Testis (tissue), 3 donors: ENCODE measurements around the gene MED17. TPM values are rescaled to one million over a fixed set of nuclear protein-coding genes. Genes with fewer than 3 reads are reported as not detected.

Experiments
- DNase-seq: peaks from one replicate; pipeline ENCODE4 v3.0.0-alpha.2; 2019
- H3K27ac ChIP-seq, 2 donors: fragments of 200-600 bp; sonication (generic); one replicate each; pipeline ENCODE4 v1.5.1; 2019
- H3K27me3 ChIP-seq: fragments of 200-600 bp; sonication (generic); one replicate; pipeline ENCODE4 v1.5.1; 2019
- H3K36me3 ChIP-seq: fragments of 200-600 bp; sonication (generic); one replicate; pipeline ENCODE4 v1.5.1; 2017; ENCODE audit warnings: low read depth; ENCODE audit errors: missing control alignments
- H3K4me1 ChIP-seq: fragments of 200-600 bp; sonication (generic); one replicate; pipeline ENCODE4 v1.5.1; 2019
- H3K4me3 ChIP-seq, 2 donors: fragments of 200-600 bp; sonication (generic); one replicate each; pipeline ENCODE4 v1.5.1; 2017 to 2019
- H3K9me3 ChIP-seq: fragments of 200-600 bp; sonication (generic); one replicate; pipeline ENCODE4 v1.5.1; 2017
- POLR2A ChIP-seq: fragments of 450-650 bp; IDR thresholded peaks from one replicate; pipeline ENCODE4 v1.6.1; 2017; ENCODE audit warnings: antibody characterized with exemption, mild to moderate bottlenecking, moderate library complexity
- WGBS, 2 donors: methylation state at CpG; one replicate each; pipeline ENCODE4 v1.1.5; 2018; 5-methylcytosine and 5-hydroxymethylcytosine counted together
- intact Hi-C: fragments of 100-400 bp; cut with DNase I; formaldehyde crosslinking; loops from one replicate; pipeline ENCODE4 v1.15.1; 2023; ENCODE audit warnings: low total_unique reads
- polyA plus RNA-seq: library from polyadenylated mRNA; stranded (reverse); fragments of 350-450 nt; fragmentation: Illumina TruSeq; extraction: RNeasy Lipid Tissue Mini Kit (QIAGEN cat#74804); gene quantifications from one replicate; pipeline ENCODE4 v1.2.3, GENCODE V29; 2014; ENCODE audit warnings: low read depth, low replicate concordance; ENCODE audit not compliant: insufficient read depth
- total RNA-seq, 2 donors: library from RNA; depleted of rRNA; stranded (reverse); fragments of >200 nt; gene quantifications; one replicate each; pipeline ENCODE4 v1.2.3, GENCODE V29; 2016
- TF ChIP-seq, protein P1 (sequence below), 3 experiments: fragments of 450-650 bp in 2 of 3; fragments of 200-600 bp in 1 of 3; sonication (generic) in 1 of 3; IDR thresholded peaks; one replicate each; pipeline ENCODE4 v1.5.1; 2016 to 2019; ENCODE audit warnings: antibody characterized with exemption in 3 of 3, mild to moderate bottlenecking in 2 of 3, moderate library complexity in 1 of 3

The MED17 gene
- total and polyA plus RNA-seq, 3 donors from 2014 or later, result 22.4 to 29.8 (median 23.2) TPM

DNA sequence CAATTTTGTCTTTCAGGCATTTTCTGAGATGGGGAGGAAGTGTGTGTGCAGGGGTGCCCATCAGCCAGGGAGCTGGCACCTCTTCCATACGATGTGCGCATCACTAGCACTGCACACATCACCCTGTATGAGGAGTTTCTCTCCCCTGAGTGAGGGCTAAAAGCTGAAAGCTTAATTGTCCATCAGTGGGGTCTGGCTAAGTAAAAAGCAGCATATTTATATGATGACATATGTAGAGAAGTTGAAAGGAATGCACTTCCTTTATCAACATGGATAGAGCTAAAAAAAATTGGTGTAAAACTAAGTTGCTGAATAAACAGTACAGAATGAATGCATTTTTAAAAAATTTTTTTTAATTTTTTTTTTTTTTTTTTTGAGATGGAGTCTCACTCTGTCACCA, 62.3 kb downstream of the MED17 start:
- DNase-seq, result no peak
- intact Hi-C loops, result no loop called here
- H3K4me3 ChIP-seq, result no peak overlapping the region
- no peaks in the 10 kb centered on the region for H3K4me1 ChIP-seq
- no peaks in the 10 kb centered on the region for H3K36me3 ChIP-seq
- no peak overlapping the region for H3K27ac ChIP-seq
- TF ChIP-seq, protein P1, sequence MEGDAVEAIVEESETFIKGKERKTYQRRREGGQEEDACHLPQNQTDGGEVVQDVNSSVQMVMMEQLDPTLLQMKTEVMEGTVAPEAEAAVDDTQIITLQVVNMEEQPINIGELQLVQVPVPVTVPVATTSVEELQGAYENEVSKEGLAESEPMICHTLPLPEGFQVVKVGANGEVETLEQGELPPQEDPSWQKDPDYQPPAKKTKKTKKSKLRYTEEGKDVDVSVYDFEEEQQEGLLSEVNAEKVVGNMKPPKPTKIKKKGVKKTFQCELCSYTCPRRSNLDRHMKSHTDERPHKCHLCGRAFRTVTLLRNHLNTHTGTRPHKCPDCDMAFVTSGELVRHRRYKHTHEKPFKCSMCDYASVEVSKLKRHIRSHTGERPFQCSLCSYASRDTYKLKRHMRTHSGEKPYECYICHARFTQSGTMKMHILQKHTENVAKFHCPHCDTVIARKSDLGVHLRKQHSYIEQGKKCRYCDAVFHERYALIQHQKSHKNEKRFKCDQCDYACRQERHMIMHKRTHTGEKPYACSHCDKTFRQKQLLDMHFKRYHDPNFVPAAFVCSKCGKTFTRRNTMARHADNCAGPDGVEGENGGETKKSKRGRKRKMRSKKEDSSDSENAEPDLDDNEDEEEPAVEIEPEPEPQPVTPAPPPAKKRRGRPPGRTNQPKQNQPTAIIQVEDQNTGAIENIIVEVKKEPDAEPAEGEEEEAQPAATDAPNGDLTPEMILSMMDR (IDR thresholded peaks at IDR 0.05), result no peak
- no peak for TF ChIP-seq POLR2A
- H3K9me3 ChIP-seq, result no peaks in the 10 kb centered on the region
- WGBS, 2 donors, result 82 to 95% methylated on average over 2 of the region's 2 CpGs
- no peaks in the 10 kb centered on the region for H3K27me3 ChIP-seq

DNA sequence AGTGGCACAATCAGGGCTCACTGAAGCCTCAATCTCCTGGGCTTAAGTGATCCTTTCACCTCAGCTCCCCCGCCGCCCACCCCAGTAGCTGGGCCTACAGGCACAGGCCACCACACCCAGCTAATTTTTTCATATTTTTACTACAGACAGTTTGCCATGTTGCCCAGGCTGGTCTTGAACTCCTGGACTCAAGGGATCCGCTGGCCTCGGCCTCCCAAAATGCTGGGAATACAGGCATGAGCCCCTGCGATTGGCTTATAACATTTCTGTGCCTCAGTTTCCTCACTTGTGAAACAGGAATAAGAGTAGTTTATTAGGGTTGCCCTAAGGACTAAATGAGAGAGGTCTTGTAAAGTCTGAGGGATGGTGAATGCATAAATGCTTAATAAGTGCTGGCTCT, 65.1 kb downstream of the MED17 start:
- no peak for DNase-seq
- Histone ChIP-seq H3K4me1 (no peaks in the 10 kb centered on the region), H3K27ac (no peak overlapping the region), H3K27me3 (no peaks in the 10 kb centered on the region), H3K9me3 (no peaks in the 10 kb centered on the region), H3K36me3 (no peaks in the 10 kb centered on the region), H3K4me3 (no peak overlapping the region)
- intact Hi-C loops, result no loop called here
- WGBS, 2 donors, result 86 to 93% methylated on average over 5 of the region's 5 CpGs
- TF ChIP-seq POLR2A, result no peak
- TF ChIP-seq, protein P1 (IDR thresholded peaks at IDR 0.05), result no peak

DNA sequence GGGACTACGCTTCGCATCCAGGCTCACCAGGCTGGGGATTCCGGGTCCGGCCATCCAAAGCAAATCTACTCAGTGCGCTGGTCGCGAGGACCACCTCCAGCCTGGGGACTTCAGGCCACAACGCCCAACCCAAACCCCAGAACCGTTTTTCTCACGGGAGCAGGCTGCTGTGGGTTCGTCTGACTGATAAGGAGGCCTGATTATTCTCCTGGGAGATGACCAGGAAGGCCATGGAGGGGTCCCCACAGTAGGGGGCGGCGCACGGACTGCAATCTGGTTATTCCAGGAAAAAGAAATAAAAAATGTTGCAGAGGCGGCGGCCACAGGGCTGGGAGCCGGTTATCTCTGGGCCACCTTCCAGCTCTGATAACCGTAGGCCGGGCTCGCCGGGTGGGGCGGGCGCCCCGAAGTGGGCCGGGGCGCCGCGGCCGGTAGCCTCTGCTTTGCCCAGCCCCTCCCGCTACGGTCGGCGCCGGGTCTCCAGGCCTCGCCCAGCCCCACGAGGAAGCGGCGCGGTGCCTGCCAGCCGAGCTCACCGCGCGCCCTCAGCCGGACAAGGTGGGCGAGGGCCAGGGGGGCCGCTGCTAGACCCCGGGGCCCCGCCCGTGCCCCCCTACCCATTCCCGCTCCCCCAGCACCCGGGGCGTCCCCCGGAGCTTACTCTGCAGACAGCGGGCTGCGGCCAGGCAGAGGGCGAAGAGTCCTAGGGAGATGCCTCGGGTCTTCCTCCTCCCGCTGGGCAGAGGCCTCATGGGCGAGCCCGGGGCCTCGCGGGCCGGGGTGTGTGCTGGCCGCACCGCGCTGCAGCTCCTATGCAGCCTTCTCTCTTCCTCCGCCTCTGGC, 65.9 kb downstream of the MED17 start:
- peak; percentile 21 for DNase-seq
- intact Hi-C loops, result no loop called here

DNA sequence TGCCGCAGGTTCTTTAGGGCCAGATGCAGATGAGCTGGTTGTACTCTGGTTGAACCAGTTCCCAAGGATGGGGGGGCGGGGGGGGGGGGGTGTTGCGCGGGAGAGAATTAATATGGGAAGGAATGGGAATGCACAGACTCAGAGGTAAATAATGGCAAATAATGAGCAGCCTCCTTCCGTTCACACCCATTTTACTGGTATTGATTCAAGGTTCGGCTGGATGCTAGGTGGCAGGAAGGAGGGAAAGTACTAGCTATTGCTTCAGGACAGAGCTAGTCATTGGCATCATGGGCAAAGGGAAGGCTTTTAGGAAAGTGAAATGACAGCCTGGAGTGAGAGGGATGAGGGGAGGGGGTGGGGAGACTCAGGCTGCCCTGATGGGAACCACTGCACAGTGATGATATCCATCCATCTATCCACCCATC, 66.5 kb downstream of the MED17 start, which contains the start of gene VSTM5:
Gene VSTM5, minus strand, starts transcription at position 25 of the 425 bp plus-strand sequence. CDS start 116 bp downstream, outside the sequence.
- no peak for DNase-seq
- Histone ChIP-seq H3K4me3 (peak within 1 kb of the TSS; percentile 54 to 70), H3K27me3 (no peaks in the 10 kb centered on the region), H3K36me3 (no peaks in the 10 kb centered on the region), H3K27ac (no peak within 1 kb of the TSS), H3K9me3 (no peaks in the 10 kb centered on the region), H3K4me1 (no peaks in the 10 kb centered on the region)
- WGBS, 2 donors, result 13 to 19% methylated on average over 6 of the region's 6 CpGs
- TF ChIP-seq, protein P1 (IDR thresholded peaks at IDR 0.05), result no peak
- TF ChIP-seq POLR2A, result no peak
- intact Hi-C loops, result no loop called here

More for the DNA sequence above, 65.9 kb downstream of the MED17 start:
- TF ChIP-seq POLR2A, result no peak
- TF ChIP-seq, protein P1 (IDR thresholded peaks at IDR 0.05), result no peak
- H3K4me1 ChIP-seq, result no peaks in the 10 kb centered on the region
- no peak overlapping the region for H3K27ac ChIP-seq
- 9 to 26% methylated on average over 18 to 49 of the region's 67 CpGs for WGBS, 2 donors
- H3K4me3 ChIP-seq, result peak overlapping the region; percentile 54 to 70
- no peaks in the 10 kb centered on the region for H3K9me3 ChIP-seq
- no peaks in the 10 kb centered on the region for H3K36me3 ChIP-seq
- H3K27me3 ChIP-seq, result no peaks in the 10 kb centered on the region
